Endodermal cell (in vitro differentiated cells): ENCODE data around the gene MKS1. TPM values are rescaled to one million over a fixed set of nuclear protein-coding genes. Genes with fewer than 3 reads are reported as not detected.

Experiments
- DNase-seq: peaks from one replicate; pipeline ENCODE4 v3.0.0-alpha.2; 2017
- H3K27ac ChIP-seq: 2 replicates; pipeline ENCODE4 v1.5.1; 2013; ENCODE audit warnings: mild to moderate bottlenecking, low read depth, low read length, moderate library complexity
- H3K27me3 ChIP-seq: 2 replicates; pipeline ENCODE4 v1.6.1; 2013; ENCODE audit warnings: mild to moderate bottlenecking, low read length, moderate library complexity; ENCODE audit not compliant: insufficient read depth, control insufficient read depth, poor library complexity, severe bottlenecking
- H3K36me3 ChIP-seq: 2 replicates; pipeline ENCODE4 v1.7.0; 2013; ENCODE audit warnings: mild to moderate bottlenecking, low read length, moderate library complexity; ENCODE audit not compliant: control insufficient read depth, insufficient read depth
- H3K4me1 ChIP-seq: one replicate; pipeline ENCODE4 v1.7.0; 2013; ENCODE audit warnings: low read length; ENCODE audit not compliant: control insufficient read depth, insufficient read depth
- H3K4me3 ChIP-seq: 2 replicates; pipeline ENCODE4 v1.5.1; 2013; ENCODE audit warnings: mild to moderate bottlenecking, low read length, moderate library complexity
- H3K9ac ChIP-seq: 2 replicates; pipeline ENCODE4 v1.6.1; 2013; ENCODE audit warnings: mild to moderate bottlenecking, low read length, moderate library complexity; ENCODE audit not compliant: poor library complexity, severe bottlenecking; ENCODE audit errors: extremely low read depth
- H3K9me3 ChIP-seq: 2 replicates; pipeline ENCODE4 v1.6.1; 2013; ENCODE audit warnings: mild to moderate bottlenecking, low read length, moderate library complexity; ENCODE audit not compliant: control insufficient read depth
- H3K27ac Mint-ChIP-seq: 2 replicates; pipeline ENCODE4 v1.8.0; 2020; ENCODE audit warnings: mixed read lengths
- H3K27me3 Mint-ChIP-seq: 2 replicates; pipeline ENCODE4 v1.8.0; 2021; ENCODE audit warnings: mild to moderate bottlenecking, mixed read lengths; ENCODE audit not compliant: insufficient read depth
- H3K36me3 Mint-ChIP-seq: 2 replicates; pipeline ENCODE4 v1.8.0; 2020; ENCODE audit warnings: low read depth, mixed read lengths
- H3K4me1 Mint-ChIP-seq: 2 replicates; pipeline ENCODE4 v1.8.0; 2020; ENCODE audit warnings: mixed read lengths
- H3K4me3 Mint-ChIP-seq: 2 replicates; pipeline ENCODE4 v1.8.0; 2020; ENCODE audit warnings: mild to moderate bottlenecking, moderate library complexity, mixed read lengths
- H3K9me3 Mint-ChIP-seq: 2 replicates; pipeline ENCODE4 v1.8.0; 2020; ENCODE audit warnings: mild to moderate bottlenecking, mixed read lengths
- CTCF ChIP-seq: fragments of 200-600 bp; sonication (generic); conservative IDR thresholded peaks from 2 replicates; pipeline ENCODE4 v1.5.0; 2021; ENCODE audit warnings: antibody characterized with exemption, mild to moderate bottlenecking
- WGBS, 2 experiments: methylation state at CpG; one replicate each; pipeline versions ENCODE4 v1.1.5 to v1.1.7; 2013; ENCODE audit warnings: missing lambda C conversion rate in 2 of 2, mixed read lengths in 1 of 2; ENCODE audit not compliant: insufficient coverage in 1 of 2, insufficient read length in 1 of 2; 5-methylcytosine and 5-hydroxymethylcytosine counted together
- total RNA-seq, 2 donors: library from RNA; stranded (reverse); fragmentation: NEBNext Ultra II Directional in 1 of 2; extraction: Animal tissue kit (Norgen Biotek cat#: 25700) in 1 of 2; gene quantifications; 2 replicates in 1 of 2; 3 replicates in 1 of 2; pipeline ENCODE4 v1.2.1, GENCODE V29; 2021

The MKS1 gene
- total RNA-seq, 2 donors from 2014 or later, result 31.8 to 32.2 TPM

GRCh38 chr17:58236394-58236793 lies 17.3 kb upstream of the MKS1 start:
- TF ChIP-seq CTCF, result no peak
- Mint-ChIP-seq H3K36me3 (no peaks in the 10 kb centered on the region), H3K4me1 (no peaks in the 10 kb centered on the region), H3K9me3 (no peaks in the 10 kb centered on the region), H3K27ac (no peak overlapping the region), H3K4me3 (no peak overlapping the region), H3K27me3 (peaks cover 91% of the 10 kb centered on the region)
- Histone ChIP-seq H3K27ac (no peak overlapping the region), H3K36me3 (no peaks in the 10 kb centered on the region), H3K9me3 (no peaks in the 10 kb centered on the region), H3K27me3 (peaks cover 84% of the 10 kb centered on the region), H3K4me3 (no peak overlapping the region), H3K9ac (no peak overlapping the region), H3K4me1 (no peaks in the 10 kb centered on the region)
- no peak for DNase-seq
- 93% methylated on average over 2 of the region's 2 CpGs; no CpG with 5 or more reads in 1 of the 2 experiments for WGBS, 2 experiments

- peaks cover 84% of the 10 kb centered on the region for H3K27me3 ChIP-seq
Measured at GRCh38 chr17:58235821-58236220, 16.8 kb upstream of the MKS1 start.

GRCh38 chr17:58234512-58234911 lies 15.5 kb upstream of the MKS1 start:
- Mint-ChIP-seq H3K9me3 (no peaks in the 10 kb centered on the region), H3K27ac (no peak overlapping the region), H3K36me3 (no peaks in the 10 kb centered on the region), H3K4me3 (no peak overlapping the region), H3K4me1 (no peaks in the 10 kb centered on the region), H3K27me3 (peaks cover 87% of the 10 kb centered on the region)
- peaks cover 73% of the 10 kb centered on the region for H3K27me3 ChIP-seq
- H3K9me3 ChIP-seq, result no peaks in the 10 kb centered on the region
- H3K4me3 ChIP-seq, result no peak overlapping the region
- no peaks in the 10 kb centered on the region for H3K4me1 ChIP-seq
- no peaks in the 10 kb centered on the region for H3K36me3 ChIP-seq
- no peak for TF ChIP-seq CTCF
- 92 to 100% methylated on average over 3 of the region's 3 CpGs for WGBS, 2 experiments
- no peak overlapping the region for H3K27ac ChIP-seq
- no peak overlapping the region for H3K9ac ChIP-seq
- DNase-seq, result peak; percentile 15

More at GRCh38 chr17:58235821-58236220, 16.8 kb upstream of the MKS1 start:
- Histone ChIP-seq H3K4me3 (no peak overlapping the region), H3K36me3 (no peaks in the 10 kb centered on the region), H3K4me1 (no peaks in the 10 kb centered on the region), H3K27ac (no peak overlapping the region), H3K9ac (no peak overlapping the region), H3K9me3 (no peaks in the 10 kb centered on the region)
- Mint-ChIP-seq H3K9me3 (no peaks in the 10 kb centered on the region), H3K4me1 (no peaks in the 10 kb centered on the region), H3K27ac (no peak overlapping the region), H3K27me3 (peaks cover 93% of the 10 kb centered on the region), H3K4me3 (no peak overlapping the region), H3K36me3 (no peaks in the 10 kb centered on the region)
- no peak for TF ChIP-seq CTCF
- peak; percentile 26 for DNase-seq
- 83 to 89% methylated on average over 1 of the region's 1 CpG for WGBS, 2 experiments
